Islet of Langerhans (tissue), 1 donor: ENCODE results near the gene ZNF362.

Experiments used
- FAIRE-seq: peaks from one replicate; lab custom pipeline; 2011; peaks lifted over from hg19 to GRCh38; lab: Jason Lieb, UNC

The ZNF362 gene

GRCh38 chr1:33346927-33347649, 90.8 kb downstream of the ZNF362 start:
- no peak for FAIRE-seq

DNA sequence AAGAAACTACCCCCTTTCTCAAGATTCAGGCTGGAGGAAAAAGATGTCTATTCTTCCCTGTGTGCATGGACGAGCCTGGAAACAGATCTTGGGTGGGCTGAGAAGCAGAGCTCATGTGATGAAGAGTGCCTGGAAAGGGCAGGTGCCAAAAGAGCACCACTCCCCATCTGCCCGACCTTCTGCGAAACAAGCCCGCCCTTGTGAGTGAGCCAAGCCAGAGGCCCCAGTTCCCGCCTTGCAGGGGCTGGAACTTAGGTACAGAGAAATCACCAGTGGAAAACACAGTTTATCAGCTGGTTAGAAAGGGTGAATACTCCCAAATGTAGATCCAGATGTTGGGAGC, 91.3 kb downstream of the ZNF362 start:
- no peak for FAIRE-seq

DNA sequence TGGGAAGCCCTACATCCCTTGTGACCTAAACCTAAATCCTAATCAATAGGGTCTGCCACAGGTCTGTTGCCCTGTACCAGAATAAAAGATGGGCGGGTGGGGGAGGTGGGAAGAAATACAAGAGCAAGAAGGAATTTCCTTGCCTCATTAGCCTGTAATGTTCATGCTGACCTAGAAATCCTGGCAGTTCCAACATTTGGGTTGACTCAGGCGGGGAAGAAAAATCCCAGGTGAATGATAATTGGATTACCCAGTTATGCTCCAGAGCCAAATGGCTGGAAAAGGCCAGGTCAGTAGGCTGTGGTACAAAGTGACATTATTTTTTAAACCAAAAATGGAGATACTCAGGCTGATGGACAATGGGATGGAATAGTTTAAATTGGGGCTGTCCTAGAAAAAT, 91.9 kb downstream of the ZNF362 start:
- no peak for FAIRE-seq

- no peak for FAIRE-seq
These were observed 92.4 kb downstream of the ZNF362 start for GRCh38 chr1:33348676-33349080.

GRCh38 chr1:33349081-33349759, 92.9 kb downstream of the ZNF362 start:
- no peak for FAIRE-seq

- FAIRE-seq = no peak
These were observed 93.7 kb downstream of the ZNF362 start for GRCh38 chr1:33349778-33350610.
